CD4-positive, alpha-beta T cell treated with Interferon gamma for 1 hour (primary cell): ENCODE results near the gene MYO19.
"Not testable (repeated sequence)": the region's sequence is repeated elsewhere in the genome, so short reads cannot be mapped to it uniquely, and the experiment has no call there.

Source experiments
- DNase-seq: peaks from one replicate; pipeline ENCODE4 v3.0.0-alpha.2; 2020

MYO19 gene

DNA sequence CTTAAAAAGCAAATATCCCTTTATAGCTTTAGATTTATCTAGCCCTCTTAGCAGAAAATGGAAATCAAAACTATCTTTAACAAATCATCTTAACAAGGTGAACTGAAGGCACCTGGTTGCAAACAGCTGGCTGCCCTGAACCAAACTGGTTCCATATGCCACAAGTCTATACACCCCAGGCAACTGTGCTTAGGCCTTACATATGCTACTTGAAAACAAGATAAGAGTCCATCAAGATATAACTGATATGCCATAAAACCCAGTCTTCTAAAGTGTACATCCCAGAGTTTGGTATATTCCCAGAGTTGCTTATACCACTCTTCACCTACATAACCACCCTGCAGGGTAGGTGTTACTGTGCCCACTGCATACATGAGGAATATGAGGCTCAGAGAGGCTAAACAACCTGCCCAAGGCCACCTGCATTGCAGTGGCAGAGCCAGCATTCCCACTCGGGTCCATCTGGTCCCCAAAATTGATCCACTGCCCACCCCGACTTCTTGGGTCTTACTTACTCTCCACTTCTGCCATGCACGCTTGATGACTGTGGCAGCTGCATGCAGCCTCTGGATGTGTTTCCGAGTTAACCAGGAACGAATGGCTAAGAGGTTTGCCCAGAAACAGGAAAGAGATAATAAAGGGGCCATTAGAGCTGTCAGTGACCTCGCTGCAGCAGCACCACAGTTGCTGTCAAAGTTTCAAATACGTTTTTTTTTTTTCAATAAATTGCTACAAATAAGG lies 35.9 kb downstream of the MYO19 start:
- DNase-seq: no peak

DNA sequence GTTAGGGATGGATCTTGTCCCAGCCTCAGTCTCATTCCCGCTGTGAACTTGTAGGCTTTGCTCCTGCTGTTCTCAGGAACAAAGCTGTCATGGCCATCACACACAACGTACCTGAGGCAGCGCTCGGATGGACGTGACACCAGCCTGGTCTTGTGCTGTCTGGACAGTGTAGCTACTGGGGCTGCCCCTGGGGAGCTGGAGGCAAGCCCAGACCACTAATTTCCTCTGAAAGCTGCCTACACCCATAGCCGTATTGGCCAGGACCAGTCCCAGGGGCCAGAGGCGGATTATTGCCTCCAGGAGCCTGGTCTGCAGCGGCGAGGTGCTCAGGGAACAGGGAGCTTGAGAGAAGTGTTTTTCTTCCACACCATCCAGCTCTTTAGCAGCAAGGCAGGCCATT lies 36.5 kb downstream of the MYO19 start:
- DNase-seq: no peak

DNA sequence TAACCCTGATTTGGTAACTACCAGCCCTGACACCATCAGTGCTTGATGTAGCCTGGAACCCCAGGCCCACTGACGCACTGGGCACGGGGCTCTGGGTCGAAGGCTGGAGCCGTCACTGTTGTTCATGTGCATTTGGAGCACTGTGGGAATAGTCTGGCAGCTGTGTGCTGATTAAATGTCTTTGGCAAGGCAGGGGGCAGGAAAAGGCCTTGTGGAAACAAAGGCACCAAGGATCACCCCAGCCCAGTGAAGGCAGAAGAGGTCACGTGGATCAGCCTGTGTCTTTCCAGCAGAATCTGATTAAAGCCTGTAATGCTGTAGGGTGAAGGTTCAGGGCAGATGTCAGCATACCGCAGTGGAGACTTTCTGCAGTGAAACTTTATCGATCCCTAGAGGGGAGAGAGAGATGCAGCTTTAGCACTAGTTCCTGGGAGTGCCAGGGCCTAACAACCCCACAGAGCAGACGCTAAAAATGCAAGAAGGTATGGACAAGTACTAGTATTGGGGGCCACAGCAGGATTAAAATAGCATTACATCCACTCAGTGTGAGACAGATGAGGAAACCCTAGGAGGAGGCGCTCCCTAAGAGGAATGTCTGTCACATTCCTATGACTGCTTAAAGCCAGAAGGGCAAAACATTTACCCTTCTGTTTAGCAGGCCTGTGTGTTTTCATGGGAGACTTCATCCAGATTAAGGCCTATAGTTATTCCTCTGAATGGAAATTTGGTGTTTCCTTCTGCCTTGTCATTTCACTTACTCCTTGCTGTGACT lies 38.5 kb downstream of the MYO19 start:
- no peak for DNase-seq

DNA sequence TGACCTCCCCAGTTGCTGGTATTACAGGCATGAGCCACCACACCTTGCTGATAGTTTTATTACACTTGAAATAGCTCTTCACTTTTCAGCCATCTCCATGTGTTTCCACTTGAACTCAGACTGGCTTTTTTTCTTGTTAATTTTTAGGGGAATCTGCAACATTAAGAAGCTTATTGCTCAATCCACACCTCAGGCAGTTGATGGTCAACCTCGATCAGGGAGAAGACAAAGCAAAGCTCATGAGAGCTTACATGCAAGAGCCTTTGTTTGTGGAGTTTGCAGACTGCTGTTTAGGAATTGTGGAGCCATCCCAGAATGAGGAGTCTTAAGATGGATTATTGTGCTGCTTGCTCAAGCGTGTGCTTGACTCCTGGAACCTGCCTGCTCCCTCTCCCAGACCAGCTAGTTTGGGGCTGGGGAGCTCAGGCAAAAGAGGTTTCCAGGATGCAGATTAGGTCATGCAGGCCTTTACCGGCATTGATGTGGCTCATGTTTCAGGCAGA lies 39.5 kb downstream of the MYO19 start:
- DNase-seq: no peak

- DNase-seq: no peak
These were observed 40.0 kb downstream of the MYO19 start for GRCh38 chr17:36494674-36495073.

GRCh38 chr17:36493956-36494355 lies 40.7 kb downstream of the MYO19 start:
- no peak for DNase-seq

- peak; percentile 89 for DNase-seq
These were observed 48.2 kb downstream of the MYO19 start, which contains the start of gene ZNHIT3 for GRCh38 chr17:36486204-36487194. Gene ZNHIT3 (plus strand): TSS chr17:36486681. CDS start chr17:36486700, 19 bp downstream.

DNA sequence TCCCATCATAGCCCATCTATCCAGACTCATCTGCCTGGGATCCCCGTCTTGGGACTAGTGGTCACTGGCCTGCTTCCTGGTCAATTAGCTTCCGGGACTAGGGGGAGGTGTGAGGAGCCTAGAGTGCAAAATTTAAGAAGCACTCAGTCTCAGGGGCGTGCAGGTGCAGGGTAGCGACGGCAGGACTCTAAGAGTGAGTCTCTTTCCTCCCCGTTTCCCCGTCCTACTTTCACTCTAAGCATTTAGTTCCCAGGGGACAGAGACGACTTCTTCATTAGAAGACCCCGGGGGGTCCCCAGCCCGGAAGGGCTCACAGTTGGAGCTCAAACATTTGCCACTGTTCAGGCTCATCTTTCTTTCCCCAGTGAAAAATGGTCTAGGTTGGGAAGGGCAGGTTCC lies 48.9 kb downstream of the MYO19 start:
- no peak for DNase-seq

GRCh38 chr17:36485027-36485426 lies 49.6 kb downstream of the MYO19 start:
- no peak for DNase-seq

- not testable (repeated sequence) for DNase-seq
These were observed 50.6 kb downstream of the MYO19 start for GRCh38 chr17:36484021-36484420.

DNA sequence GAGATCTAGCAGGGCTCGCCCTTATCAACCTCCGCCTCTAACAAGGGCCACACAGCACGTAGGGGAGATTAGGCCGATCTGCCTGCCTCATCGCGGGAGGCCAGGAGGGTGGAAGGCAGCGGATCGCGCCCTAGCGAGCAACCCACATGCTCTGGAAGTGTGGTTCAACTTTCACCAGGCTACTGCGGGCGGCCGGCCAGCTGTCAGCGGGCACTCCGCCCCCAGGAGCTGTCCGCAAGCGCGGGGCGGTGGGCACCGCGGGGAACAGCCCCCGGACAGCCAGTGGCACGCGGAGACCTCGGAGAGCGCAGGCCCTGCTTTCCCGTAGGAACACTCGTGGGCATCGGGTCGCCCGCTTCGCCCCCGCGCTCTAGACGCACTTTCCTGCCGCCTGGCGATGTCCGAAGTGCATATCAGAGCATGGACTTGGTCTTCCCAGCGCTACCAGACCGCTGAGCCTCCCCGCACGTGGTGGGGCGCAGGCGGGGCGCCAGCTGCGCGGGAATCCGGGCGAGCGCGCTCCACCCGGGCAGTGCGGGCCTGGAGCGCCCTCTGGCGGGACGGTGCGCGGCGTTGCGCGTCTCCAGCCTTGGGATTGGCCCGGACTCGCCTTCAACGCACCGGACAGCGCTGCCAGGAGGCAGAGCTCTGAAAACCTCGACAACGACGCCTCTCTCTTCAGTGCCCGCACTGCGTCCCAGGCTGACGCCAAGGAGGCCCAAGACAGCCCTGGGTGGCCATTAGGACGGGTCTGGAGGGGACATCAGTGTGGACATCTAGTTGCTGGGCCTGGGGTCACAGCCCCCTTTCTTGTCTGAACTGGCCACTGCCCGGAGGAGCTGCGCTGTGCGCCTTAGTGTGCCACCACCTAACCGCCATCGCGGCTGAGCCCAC lies 51.8 kb downstream of the MYO19 start:
- peak; percentile 75 for DNase-seq

DNA sequence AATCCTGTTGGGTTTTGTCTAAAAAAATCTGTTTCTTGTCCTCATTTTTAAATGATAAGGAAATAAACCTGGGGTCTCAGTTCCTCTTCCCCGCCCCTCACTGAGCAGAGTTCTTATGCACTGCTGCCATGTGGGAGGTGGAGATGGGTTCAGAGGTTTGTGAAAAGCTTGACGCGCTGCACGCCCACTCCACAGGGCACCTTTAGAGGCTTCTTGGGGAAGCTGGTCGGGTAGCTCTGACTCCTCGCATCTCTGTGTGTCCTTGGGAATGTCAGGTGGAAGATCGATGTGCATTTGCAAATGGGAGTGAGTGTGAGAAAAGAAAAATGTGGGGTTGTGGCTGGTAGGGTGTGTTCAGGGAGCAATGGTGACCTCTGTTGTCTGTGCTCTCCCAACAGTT lies 52.8 kb downstream of the MYO19 start:
- no peak for DNase-seq

GRCh38 chr17:36475346-36475970 lies 59.2 kb downstream of the MYO19 start:
- DNase-seq: no peak

GRCh38 chr17:36474571-36474970 lies 60.1 kb downstream of the MYO19 start:
- no peak for DNase-seq

DNA sequence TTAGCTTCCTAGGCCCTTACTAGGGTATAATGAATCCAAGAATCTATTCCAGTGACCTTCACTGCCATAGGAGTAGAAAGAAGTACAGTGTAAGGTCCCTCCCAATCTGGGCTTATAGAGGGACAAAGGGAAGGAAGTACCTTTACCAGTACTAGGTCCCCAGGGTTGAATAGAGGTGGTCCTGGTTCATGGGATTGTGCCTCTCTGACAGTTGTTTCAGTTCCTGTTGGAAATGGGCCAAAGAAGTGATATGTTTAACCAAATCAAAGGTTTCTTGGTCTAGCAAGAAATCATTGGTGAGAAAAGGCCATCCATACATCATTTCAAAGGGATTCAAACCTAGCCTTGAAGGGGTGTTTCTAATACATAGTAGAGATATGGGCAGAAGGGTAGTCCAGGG lies 64.2 kb downstream of the MYO19 start:
- no peak for DNase-seq

DNA sequence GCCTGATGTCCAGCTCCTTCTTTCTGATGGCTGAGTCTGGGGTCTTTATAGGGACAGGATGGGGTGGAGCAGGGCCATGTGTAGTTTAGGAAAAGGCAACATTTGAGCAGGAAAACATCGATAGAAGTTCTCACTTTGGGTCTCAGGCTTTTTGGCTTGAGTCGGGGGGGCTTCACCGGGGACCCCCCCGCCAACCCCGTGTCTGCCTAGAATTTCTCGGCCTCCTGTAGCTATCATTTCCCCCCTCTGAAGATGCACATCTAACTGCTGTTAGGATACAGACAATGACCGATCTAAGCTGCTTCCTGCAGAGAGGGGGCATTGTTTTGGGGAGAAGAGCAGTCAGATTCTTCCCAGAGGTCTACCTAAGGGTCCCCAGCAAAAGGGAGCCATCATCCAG lies 64.9 kb downstream of the MYO19 start:
- no peak for DNase-seq

DNA sequence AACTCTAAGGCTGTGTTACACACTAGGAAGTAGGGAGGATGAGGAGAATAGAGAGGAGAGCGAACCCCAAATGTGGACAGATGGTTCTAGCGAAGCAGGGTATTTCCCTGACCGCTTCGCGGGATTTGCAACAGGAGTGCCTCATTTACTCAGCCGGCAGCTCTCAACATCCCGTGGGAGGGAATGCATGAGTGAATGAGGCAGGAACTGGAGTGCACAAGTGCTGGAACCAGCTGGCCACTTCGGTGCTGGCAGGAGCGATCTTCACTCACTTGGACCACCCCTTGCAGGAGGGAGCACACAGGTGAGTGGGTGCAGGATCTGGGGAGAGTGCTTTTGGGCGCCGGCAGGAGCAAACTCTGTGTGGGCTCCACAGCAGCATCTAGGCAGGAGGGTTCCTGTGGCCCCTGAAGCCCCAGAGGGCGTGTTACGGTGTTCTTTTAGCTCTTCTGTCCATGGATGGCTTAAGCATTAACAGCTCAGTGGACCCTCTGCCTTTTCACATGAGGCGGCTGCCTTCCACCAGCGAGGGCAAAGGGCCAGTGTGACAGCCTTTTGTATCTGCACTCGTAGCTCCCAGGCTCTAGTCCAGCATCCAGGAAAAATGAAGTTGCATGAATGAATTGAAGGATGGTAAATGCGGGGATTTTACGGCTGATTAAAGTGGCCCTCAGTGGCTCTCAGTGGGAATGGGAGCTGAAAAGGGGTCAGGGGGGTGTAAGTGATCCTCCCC lies 65.6 kb downstream of the MYO19 start:
- no peak for DNase-seq

DNA sequence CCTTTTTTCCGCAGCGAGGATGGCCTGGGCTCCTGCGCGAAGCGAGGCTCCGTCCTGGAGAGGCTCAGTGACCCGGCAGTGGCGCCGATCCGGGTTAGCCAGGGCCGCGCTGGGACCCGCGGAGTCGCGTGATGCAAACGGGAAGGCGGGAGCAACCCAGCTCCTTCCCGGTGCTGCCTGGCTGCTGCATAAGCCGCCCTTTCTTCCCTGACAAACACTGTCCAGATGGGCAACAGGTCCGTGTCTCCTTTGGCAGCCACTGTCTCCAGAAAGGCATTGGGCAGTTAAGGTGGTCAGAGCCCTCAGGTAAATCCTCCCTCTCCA lies 69.9 kb downstream of the MYO19 start:
- DNase-seq: no peak

GRCh38 chr17:36463916-36464764 lies 70.5 kb downstream of the MYO19 start:
- DNase-seq: peak; percentile 19
